ENCODE data around the gene YIF1A. TPM values are rescaled to one million over a fixed set of nuclear protein-coding genes. Genes with fewer than 3 reads are reported as not detected.
A peak's percentile ranks its signal among the peaks of the same experiment; 100 is the strongest.

Gene YIF1A
- total RNA-seq, 1 experiment from 2014 or later = 54.7 TPM

DNA sequence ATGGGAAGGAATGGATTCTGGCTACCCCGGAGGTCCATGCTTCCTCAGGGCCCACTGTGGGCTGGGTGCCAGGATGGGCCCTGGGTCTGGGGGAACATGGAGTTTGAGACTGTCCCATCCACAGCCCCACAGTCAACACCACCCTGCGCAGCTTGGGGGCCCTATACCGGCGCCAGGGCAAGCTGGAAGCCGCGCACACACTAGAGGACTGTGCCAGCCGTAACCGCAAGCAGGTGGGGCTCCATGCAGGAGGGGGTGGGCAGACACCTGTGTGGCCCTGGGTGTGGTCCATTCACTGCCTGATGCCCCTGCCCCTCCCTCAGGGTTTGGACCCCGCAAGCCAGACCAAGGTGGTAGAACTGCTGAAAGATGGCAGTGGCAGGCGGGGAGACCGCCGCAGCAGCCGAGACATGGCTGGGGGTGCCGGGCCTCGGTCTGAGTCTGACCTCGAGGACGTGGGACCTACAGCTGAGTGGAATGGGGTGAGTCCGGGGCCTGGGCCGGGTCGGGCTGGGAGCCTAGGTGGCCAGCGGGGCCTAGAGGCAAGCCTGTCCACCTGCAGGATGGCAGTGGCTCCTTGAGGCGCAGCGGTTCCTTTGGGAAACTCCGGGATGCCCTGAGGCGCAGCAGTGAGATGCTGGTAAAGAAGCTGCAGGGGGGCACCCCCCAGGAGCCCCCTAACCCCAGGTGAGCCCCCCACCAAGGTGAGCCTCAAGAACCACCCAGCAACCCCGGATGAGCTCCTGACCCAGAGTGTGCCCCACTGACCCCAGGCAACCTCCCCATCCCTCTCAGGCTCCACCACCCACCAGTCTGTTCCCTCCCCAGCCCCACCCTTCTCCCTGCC lies 23.2 kb downstream of the YIF1A start:
- no peak overlapping the region for H3K4me3 ChIP-seq (replicated peaks in 1 of 2; ENCODE audit: low read depth in 1 of 2, low read length in 2 of 2)
- DNase-seq (ENCODE audit: low read depth, low spot score) (no peak), ATAC-seq (no peak)
- H3K27ac ChIP-seq (ENCODE audit: low read depth, low read length) = peak overlapping the region; percentile 69; the same call in 1 of the 2 replicates
- peaks cover 6 to 26% of the 10 kb centered on the region in 2 experiments for H3K4me1 ChIP-seq (ENCODE audit: control insufficient read depth in 1 of 2, insufficient read depth in 2 of 2, low read length in 2 of 2)
- RAD21 ChIA-PET (ENCODE audit: low non-redundant PET in 1 of 2, low total read pairs in 2 of 2, uncharacterized antibody in 2 of 2, unreplicated experiment in 2 of 2) = no interaction called here
- POLR2A ChIA-PET = no interaction called here
- H3K9ac ChIP-seq (ENCODE audit: low read length) = no peak overlapping the region
- H3K79me2 ChIP-seq (ENCODE audit: insufficient read depth, low read length) = peaks cover 21% of the 10 kb centered on the region
- BruUV-seq (replicated peaks) = no TSS peak
- no peak overlapping the region for H3K4me2 ChIP-seq (ENCODE audit: low read length)
- no peaks in the 10 kb centered on the region for H3K27me3 ChIP-seq (ENCODE audit: insufficient read depth, low read length)
- H3K9me3 ChIP-seq (ENCODE audit: control insufficient read depth in 1 of 2, insufficient read depth in 1 of 2, low read depth in 1 of 2, low read length in 2 of 2) = no peaks in the 10 kb centered on the region
- CTCF ChIA-PET = interaction anchor here (0.7 to 2.6 kb wide), 3 partner anchors 24 to 64 kb away, joined by 3 to 8 read pairs (median 3); partner anchors contain the start of gene YIF1A
- H3K36me3 ChIP-seq (ENCODE audit: control insufficient read depth in 1 of 2, insufficient read depth in 2 of 2, low read length in 2 of 2) = peaks cover 8 to 12% of the 10 kb centered on the region in 2 experiments; a peak in 3 of 4 replicates
- TF ChIP-seq EZH2 (IDR thresholded peaks at IDR 0.05) = no peak
- TF ChIP-seq ELF1 (IDR thresholded peaks at IDR 0.05; ENCODE audit: borderline replicate concordance, low read depth) = no peak
- no peak for TF ChIP-seq TCF7L2 (IDR thresholded peaks at IDR 0.05; ENCODE audit: borderline replicate concordance, extremely low read depth, insufficient read depth, insufficient read length)
- TF ChIP-seq POLR2A (IDR thresholded peaks at IDR 0.05; ENCODE audit: borderline replicate concordance, extremely low read depth, insufficient read depth, insufficient read length) = no peak
- TF ChIP-seq POLR2AphosphoS5 (IDR thresholded peaks at IDR 0.05; ENCODE audit: low read depth, low read length) = no peak
- no peak for TF ChIP-seq CBX3 (IDR thresholded peaks at IDR 0.05; ENCODE audit: low read depth)
- TF ChIP-seq EGR1 (IDR thresholded peaks at IDR 0.05; ENCODE audit: low read depth) = no peak
- no peak for TF ChIP-seq SRF (IDR thresholded peaks at IDR 0.05; ENCODE audit: low read depth)
- TF ChIP-seq SIN3A (IDR thresholded peaks at IDR 0.05; ENCODE audit: low read depth) = no peak
- no peak for TF ChIP-seq ZFX (IDR thresholded peaks at IDR 0.05)
- TF ChIP-seq FOSL1 (IDR thresholded peaks at IDR 0.05; ENCODE audit: low read depth) = no peak
- TF ChIP-seq CEBPB (IDR thresholded peaks at IDR 0.05; ENCODE audit: low read depth) = no peak
- no peak for TF ChIP-seq REST (IDR thresholded peaks at IDR 0.05; ENCODE audit: low read depth)
- TF ChIP-seq, protein P1, sequence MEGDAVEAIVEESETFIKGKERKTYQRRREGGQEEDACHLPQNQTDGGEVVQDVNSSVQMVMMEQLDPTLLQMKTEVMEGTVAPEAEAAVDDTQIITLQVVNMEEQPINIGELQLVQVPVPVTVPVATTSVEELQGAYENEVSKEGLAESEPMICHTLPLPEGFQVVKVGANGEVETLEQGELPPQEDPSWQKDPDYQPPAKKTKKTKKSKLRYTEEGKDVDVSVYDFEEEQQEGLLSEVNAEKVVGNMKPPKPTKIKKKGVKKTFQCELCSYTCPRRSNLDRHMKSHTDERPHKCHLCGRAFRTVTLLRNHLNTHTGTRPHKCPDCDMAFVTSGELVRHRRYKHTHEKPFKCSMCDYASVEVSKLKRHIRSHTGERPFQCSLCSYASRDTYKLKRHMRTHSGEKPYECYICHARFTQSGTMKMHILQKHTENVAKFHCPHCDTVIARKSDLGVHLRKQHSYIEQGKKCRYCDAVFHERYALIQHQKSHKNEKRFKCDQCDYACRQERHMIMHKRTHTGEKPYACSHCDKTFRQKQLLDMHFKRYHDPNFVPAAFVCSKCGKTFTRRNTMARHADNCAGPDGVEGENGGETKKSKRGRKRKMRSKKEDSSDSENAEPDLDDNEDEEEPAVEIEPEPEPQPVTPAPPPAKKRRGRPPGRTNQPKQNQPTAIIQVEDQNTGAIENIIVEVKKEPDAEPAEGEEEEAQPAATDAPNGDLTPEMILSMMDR (IDR thresholded peaks at IDR 0.05 in 2 of 3, conservative IDR thresholded peaks at IDR 0.05 in 1 of 3; ENCODE audit: borderline replicate concordance in 1 of 3, insufficient read depth in 1 of 3, low read depth in 2 of 3, low read length in 2 of 3) = no peak
- TF ChIP-seq EZH2phosphoT487 (IDR thresholded peaks at IDR 0.05; ENCODE audit: borderline replicate concordance) = no peak
- H3K9me2 ChIP-seq (ENCODE audit: insufficient read depth) = no peaks in the 10 kb centered on the region
- intact Hi-C loops (cut with micrococcal nuclease) = no loop called here
- no peak overlapping the region for H2AFZ ChIP-seq (ENCODE audit: low read depth, low read length, poor library complexity, severe bottlenecking)
- no peaks in the 10 kb centered on the region for H4K20me1 ChIP-seq (ENCODE audit: insufficient read depth)

Measured in HCT116 (cell line).